ENCODE measurements around the gene IL17D.

IL17D gene

DNA sequence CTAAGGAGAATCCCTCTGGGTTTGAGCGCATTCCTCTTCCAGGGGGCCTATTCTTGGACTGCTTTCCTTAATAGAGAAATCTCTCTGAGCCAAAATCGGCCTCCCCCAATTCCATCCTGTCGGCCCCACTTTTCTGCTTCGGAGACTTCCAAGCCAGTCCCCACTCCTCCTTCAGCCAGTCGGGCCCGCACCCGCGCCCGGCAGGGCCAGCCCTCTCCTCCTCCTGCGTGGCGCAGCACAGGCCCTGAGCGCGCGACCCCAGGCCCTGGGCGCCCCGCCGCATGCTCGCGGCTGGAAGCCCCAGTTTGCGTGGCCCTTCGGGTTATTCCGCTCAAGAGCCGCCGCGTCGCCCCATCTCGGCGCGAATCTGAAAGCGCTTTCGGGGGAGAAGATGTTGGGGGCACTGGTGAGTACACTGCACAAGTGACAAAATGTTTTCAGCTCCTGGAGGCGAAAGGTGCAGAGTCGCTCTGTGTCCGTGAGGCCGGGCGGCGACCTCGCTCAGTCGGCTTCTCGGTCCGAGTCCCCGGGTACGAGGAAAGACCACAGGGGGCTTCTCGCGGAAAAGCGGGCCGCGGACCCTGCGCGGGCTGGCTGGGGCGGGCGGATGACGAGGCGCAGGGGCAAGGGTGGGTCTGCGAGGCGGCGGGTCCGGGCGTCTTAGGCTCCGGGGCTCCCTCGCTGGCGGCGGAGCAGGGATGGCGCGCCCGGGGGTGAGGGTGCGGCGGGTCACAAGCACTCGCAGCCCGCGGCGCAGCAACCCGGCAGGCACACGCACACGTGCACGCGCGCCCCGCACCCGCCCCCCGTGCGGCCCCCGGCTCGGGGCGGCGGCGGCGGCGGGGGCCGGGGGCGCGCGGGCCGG, at the start of gene IL17D:
Gene IL17D (plus strand): TSS at position 785 of the 865 bp plus-strand sequence. CDS start 303 bp downstream, outside the sequence.
- DNase-seq = peak; percentile 83

- DNase-seq = no peak
Measured at GRCh38 chr13:20654156-20654555, 49.3 kb upstream of the IL17D start.

GRCh38 chr13:20658451-20659040, 45.0 kb upstream of the IL17D start:
- DNase-seq = no peak

GRCh38 chr13:20664351-20664750, 39.1 kb upstream of the IL17D start:
- peak; percentile 30 for DNase-seq

- DNase-seq = no peak
Measured at GRCh38 chr13:20666948-20667347, 36.6 kb upstream of the IL17D start.

DNA sequence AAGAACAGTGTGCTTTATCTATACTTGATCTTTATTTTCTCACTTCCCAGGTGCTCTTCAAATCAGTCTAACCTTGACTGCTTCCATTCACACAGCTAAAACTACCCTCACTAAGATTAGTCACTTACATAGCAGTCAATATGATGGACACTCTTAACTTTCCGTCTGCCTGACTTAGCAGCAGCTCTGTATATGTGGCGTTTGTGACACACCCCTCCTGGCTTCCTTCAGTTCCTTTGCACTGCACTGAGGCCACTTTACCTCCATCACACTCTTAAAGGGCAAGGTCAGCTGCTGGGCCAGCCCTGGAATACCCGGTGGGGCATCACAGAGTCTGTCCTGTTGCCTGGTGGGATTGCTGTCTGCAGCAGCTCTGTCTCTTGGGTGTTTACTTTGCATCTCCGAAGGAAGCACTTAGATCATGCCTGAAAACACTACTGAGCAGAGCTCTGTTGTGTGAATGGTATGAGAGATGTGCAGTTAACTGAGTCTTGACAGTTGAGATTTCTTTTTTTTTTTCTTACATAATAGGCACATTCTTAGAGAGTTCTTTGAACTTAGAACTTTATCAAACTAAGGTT, 35.6 kb upstream of the IL17D start:
- no peak for DNase-seq

- no peak for DNase-seq
Measured at GRCh38 chr13:20669162-20669561, 34.3 kb upstream of the IL17D start.

DNA sequence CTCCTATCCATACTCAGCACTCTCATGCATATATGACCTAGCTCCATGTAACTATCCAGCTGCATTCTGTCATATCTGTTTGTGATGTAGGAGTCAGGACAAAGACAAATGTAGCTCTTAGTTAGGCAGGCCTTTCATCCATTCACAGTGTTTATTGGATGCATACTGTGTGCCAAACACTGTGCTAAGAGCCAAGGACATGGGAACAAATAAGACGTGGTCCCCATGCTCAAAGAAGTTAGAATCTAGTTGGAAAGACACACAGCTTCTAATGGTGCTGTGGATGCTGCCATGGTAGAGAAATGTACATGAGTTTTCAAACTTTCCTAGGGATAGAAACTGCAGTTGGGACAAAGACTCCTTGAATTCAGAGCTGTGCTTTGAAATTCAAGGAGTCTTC, 31.7 kb upstream of the IL17D start:
- no peak for DNase-seq

DNA sequence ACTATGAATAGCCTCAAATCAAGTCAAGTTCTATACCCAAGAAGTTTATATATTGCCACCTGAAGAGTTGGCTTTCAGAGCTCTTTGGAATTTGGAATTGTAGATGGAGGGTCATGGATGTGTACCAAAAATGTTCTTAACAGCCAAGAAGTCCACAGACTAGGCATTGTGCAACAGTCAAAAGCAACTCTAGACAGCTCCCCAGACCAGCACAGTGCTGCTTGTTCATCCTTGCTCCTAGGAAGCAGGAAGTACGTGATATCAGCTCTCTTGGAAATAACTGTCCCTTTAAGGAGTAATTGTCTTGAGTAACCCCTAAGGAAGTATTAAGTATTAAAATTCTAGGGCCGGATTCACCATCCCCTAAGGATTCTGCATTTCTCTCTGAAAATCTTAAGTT, 30.7 kb upstream of the IL17D start:
- DNase-seq = no peak

DNA sequence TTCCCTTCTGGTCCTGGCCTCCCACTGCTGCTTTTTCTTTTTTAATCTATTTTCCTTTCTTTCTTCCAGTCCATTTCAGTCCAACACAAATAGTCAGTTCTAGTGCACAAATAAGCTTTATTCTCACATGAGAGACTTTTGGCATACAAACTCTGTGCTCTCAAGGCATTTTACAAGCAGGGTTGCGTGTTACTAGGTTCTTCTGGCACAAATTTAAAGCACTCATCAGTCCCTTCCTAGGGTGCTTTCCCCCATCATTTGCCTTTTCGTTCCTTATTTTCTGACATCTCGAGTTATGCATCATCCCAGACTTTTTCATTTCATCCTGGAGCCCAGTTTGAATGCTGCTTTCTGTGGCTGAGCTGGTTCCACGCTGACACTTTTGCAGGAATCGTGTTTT, 29.8 kb upstream of the IL17D start:
- DNase-seq = no peak

DNA sequence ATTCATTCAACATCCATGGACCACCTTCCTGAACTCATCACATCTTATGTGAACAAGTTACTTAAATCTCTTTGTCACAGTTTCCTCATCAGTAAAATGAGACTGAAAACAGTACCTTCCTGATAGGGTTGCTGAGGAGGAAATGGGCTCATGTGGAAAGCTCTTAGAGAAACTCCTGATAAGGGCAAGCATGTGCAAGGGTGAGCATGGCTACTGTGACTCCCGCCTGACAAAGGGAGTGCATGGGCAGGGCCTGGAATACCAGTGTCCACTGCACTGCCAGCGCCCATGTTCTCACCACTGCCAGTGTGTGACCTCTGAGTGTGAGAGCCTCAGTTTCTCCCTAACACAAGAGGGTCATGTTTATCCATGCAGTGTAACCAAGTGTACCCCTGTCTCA, 27.3 kb upstream of the IL17D start:
- no peak for DNase-seq

GRCh38 chr13:20678606-20679005, 24.9 kb upstream of the IL17D start:
- peak; percentile 46 for DNase-seq

GRCh38 chr13:20679879-20680278, 23.6 kb upstream of the IL17D start:
- DNase-seq = no peak

GRCh38 chr13:20680416-20681080, 23.0 kb upstream of the IL17D start:
- no peak for DNase-seq

- peak; percentile 36 for DNase-seq
Measured at GRCh38 chr13:20681481-20681880, 22.0 kb upstream of the IL17D start.

DNA sequence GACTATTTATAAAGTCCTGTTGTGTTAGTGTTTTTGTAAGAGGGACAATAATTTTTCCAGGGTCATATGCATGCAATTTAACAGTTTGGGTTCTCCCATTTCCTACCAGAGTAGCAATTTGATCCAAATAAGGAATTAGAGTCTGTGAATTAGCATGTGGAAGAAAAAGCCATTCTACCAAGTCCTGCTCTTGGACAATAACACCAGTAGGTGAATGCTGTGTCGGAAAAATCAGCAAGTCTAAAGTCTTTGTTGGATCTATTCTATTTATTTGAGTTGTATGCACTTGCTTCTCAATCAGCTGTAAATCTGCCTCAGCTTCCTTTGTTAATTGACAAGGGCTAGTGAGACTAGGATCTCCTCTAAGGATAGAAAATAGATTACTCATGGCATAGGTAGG, 21.4 kb upstream of the IL17D start:
- no peak for DNase-seq

- DNase-seq = no peak
Measured at GRCh38 chr13:20684041-20684440, 19.5 kb upstream of the IL17D start.

DNA sequence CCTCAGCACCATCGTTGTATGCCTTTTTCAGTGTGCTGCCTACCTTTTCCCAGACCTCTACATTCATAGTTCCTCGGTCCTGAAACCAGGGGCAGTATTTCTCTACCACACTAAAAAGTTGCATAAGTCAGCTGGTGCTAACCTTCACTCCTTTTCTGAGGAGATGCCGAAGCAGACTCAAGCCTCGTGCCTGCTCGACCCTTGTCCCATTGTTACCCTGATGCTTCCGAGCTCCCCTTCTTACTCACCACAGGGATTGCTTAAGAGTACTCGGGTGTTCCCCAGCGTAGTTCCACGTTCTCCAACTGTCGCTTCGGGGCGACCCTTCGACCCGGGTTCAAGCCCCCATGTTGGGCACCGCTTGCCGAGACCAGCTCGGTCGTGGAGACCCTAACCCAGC, 19.0 kb upstream of the IL17D start:
- DNase-seq = no peak

GRCh38 chr13:20685092-20685491, 18.4 kb upstream of the IL17D start:
- DNase-seq = no peak

GRCh38 chr13:20686167-20686566, 17.3 kb upstream of the IL17D start:
- no peak for DNase-seq

- no peak for DNase-seq
Measured at GRCh38 chr13:20686863-20687579, 16.5 kb upstream of the IL17D start.

DNA sequence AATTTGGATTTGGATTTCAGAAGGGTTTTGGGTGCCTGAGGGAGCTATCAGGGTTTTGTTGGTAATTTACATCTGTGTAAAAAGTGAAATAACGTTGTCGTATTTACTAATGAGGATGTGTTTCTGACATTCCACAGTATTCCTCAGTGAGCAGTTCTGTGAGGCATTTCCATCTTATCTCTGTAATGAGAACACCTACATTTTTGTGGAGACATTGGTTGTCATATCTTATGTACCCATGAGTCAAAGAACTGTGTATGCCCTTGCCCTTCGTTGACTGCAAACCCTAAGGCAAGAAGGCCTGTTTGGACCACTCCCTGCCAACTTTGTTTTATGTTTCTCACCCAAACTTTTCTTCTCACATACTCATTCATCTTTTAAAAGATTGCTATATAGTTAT, 14.2 kb upstream of the IL17D start:
- DNase-seq = no peak

DNA sequence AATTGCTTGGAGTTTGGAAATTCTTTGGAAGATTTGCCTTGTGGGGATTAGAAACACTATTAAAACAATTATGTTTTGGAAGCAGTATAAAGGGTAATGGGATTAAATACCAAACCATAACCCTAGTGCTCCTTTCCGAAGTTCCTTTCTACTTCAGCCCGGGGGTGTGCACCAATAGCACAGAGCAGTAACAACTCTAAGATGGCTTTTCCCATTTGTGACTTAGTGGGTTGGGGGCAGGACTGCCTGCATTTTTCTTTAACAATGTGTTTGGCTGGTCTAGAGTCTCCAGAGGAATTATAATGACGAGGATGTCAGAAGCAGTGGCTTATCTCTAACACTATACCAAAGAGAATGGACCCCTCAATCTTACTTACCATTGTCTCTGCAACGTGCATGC, 11.9 kb upstream of the IL17D start:
- no peak for DNase-seq
